BE2C (cell line): Measurements from ENCODE around the gene SHH.

Experiments
- DNase-seq: peaks from one replicate; pipeline ENCODE4 v3.0.0-alpha.2; 2020
- H3K27me3 ChIP-seq: fragments of 250-450 bp; sonication (Bioruptor Pico); 2 replicates; pipeline ENCODE4 v1.5.1; 2020; ENCODE audit warnings: mild to moderate bottlenecking
- H3K36me3 ChIP-seq: fragments of 250-450 bp; sonication (Bioruptor Pico); 2 replicates; pipeline ENCODE4 v1.5.1; 2020; ENCODE audit warnings: mild to moderate bottlenecking
- H3K4me1 ChIP-seq: fragments of 250-450 bp; sonication (Bioruptor Pico); 2 replicates; pipeline ENCODE4 v1.5.1; 2020
- H3K4me3 ChIP-seq: 2 replicates; pipeline ENCODE4 v1.5.1; 2011; ENCODE audit warnings: low read depth, low read length
- H3K9me3 ChIP-seq: fragments of 250-450 bp; sonication (Bioruptor Pico); 2 replicates; pipeline ENCODE4 v1.5.1; 2020
- CTCF ChIP-seq: IDR thresholded peaks from 2 replicates; pipeline ENCODE4 v1.5.1; 2012; ENCODE audit warnings: mild to moderate bottlenecking, low read depth, low read length

The SHH gene

GRCh38 chr7:155806096-155806871 is 6.0 kb downstream of the SHH start:
- Histone ChIP-seq H3K36me3 (no peaks in the 10 kb centered on the region), H3K4me1 (no peaks in the 10 kb centered on the region), H3K9me3 (no peaks in the 10 kb centered on the region; the same call in 1 of the 2 replicates), H3K4me3 (no peak overlapping the region), H3K27me3 (peaks cover 92% of the 10 kb centered on the region)
- DNase-seq: no peak
- no peak for TF ChIP-seq CTCF

- H3K27me3 ChIP-seq: peaks cover 92% of the 10 kb centered on the region
- no peak for TF ChIP-seq CTCF
- no peaks in the 10 kb centered on the region for H3K4me1 ChIP-seq
- no peaks in the 10 kb centered on the region for H3K36me3 ChIP-seq
- H3K9me3 ChIP-seq: no peaks in the 10 kb centered on the region; the same call in 1 of the 2 replicates
- no peak for DNase-seq
- peak overlapping the region; percentile 59 for H3K4me3 ChIP-seq
Observed at GRCh38 chr7:155805826-155806095, 6.5 kb downstream of the SHH start.

DNA sequence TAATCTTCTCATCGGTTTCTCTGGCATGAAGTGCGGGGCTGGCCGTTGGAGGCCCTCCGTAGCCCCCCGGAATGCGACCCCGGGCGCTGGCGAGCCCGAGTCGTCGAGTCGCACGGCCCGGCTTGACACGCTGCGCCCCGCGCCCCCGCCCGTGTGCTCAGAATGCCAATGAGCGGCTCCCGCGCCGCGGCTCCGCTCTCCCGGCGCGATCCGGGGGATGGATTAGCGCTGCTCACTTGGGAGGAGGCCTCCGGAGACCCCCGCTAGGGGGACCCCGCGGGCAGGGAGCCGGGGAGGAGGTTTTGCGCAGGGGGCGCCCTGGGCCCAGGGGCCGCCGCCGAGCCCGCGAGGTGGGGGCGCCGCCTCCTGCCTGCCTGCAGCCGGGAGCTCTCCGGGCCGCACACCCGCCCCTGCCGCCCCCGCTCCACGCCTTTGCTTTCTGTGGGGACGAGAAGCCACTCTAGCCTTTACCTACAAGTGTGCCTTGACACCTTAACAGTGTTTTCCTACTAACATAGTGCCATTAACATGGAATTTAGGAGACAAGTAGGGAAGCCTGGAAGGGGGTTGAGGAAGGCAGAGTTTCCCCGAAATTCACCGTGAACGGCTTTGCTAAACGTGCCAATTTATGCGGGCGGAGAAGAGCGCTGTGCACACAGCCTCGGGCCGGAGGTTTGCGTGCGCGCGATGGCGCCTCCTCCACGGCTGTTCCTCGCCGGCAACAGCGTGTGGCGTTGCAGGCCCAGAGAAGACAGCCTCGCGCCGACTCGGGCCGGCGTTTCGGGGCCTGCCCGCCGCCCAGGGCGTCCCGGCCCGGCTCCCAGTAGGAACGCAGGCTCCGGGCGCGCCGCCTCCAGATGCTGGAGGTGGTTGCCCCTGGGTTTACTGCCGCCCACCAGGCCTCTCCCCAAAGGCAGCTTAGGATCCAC is 7.1 kb downstream of the SHH start:
- Histone ChIP-seq H3K4me3 (peak overlapping the region; percentile 59), H3K36me3 (no peaks in the 10 kb centered on the region), H3K4me1 (no peaks in the 10 kb centered on the region), H3K9me3 (no peaks in the 10 kb centered on the region; the same call in 1 of the 2 replicates), H3K27me3 (peaks cover 92% of the 10 kb centered on the region)
- peak; percentile 65 for TF ChIP-seq CTCF
- DNase-seq: peak; percentile 86

DNA sequence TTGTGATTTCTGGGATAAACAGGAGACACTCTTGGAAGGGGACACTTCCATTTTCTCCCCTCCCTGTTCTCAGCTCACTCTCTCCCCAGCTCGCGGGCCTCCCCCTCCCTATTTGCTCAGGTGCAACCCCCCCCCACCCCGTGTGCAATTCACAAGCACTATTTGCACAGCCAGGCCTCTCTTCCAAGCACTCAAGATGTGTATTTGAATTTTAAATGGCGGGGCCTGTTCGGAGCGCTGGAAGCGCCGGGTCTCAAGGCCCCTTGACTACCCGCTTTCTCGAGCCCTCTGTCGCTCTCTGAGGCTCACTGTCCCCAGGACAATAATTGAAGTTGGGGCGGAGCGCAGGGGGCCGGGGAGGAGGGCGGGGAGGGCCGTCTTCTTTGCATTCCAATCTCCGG is 7.8 kb downstream of the SHH start:
- Histone ChIP-seq H3K4me3 (no peak overlapping the region), H3K36me3 (no peaks in the 10 kb centered on the region), H3K9me3 (no peaks in the 10 kb centered on the region; the same call in 1 of the 2 replicates), H3K4me1 (no peaks in the 10 kb centered on the region), H3K27me3 (peaks cover 92% of the 10 kb centered on the region)
- no peak for TF ChIP-seq CTCF
- DNase-seq: no peak

DNA sequence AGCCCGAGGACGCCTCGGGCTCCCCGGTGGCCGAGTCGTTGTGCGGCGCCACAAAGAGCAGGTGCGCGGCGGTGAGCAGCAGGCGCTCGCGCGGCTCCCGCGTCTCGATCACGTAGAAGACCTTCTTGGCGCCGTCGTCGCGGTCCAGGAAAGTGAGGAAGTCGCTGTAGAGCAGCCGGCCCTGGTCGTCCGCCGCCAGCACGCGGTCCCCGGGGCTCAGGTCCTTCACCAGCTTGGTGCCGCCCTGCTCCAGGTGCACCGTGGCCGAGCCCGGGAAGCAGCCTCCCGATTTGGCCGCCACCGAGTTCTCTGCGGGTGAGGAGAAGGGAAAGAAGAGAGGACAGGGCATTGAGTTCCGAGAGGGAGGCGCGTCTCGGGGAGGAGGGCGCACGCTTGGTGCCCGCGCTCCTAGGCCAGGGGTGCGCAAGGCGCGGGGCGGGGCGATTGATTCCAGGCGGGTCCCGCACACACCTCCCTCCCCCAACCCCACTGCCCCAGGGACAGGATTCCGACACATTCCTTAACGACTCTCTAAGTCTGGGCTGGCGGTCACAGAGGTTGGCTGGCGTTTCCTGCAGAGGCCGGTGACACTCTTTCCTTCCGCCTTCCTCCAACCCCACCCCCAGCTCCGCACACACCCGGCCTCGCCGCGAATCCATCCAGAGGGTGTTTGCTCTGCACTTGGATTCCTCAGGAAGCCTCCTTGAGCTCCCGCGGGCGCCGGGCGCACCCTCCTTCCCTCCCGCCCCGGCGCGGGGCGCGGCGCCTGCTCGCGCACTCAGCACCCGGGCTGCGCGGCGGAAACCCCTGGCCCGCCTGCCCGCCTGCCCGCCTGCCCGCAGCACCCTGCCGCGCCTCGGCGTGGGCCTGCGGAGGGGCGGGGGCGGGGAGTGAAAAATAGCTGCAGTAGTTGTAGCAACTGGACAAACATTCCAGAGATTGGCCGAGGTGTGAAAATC is 8.6 kb downstream of the SHH start:
- no peak for TF ChIP-seq CTCF
- Histone ChIP-seq H3K4me3 (no peak overlapping the region), H3K9me3 (no peaks in the 10 kb centered on the region; the same call in 1 of the 2 replicates), H3K36me3 (no peaks in the 10 kb centered on the region), H3K27me3 (peaks cover 92% of the 10 kb centered on the region), H3K4me1 (no peaks in the 10 kb centered on the region)
- DNase-seq: no peak
